Right renal cortex interstitium (tissue), 3 donors: ENCODE data around the gene CD46. TPM values are rescaled to one million over a fixed set of nuclear protein-coding genes. Genes with fewer than 3 reads are reported as not detected.
A peak's percentile ranks its signal among the peaks of the same experiment; 100 is the strongest.

Experiments
- DNase-seq, 3 donors: peaks; one replicate each; pipeline ENCODE4 v3.0.0-alpha.2; 2013; ENCODE audit warnings: low read depth in 3 of 3, low spot score in 2 of 3
- polyA plus RNA-seq, 3 donors: library from polyadenylated mRNA; unstranded; fragments of 120-200 nt; gene quantifications; one replicate each; pipeline ENCODE4 v1.2.1, GENCODE V29; 2013; ENCODE audit not compliant: insufficient read length in 3 of 3

CD46 gene
- polyA plus RNA-seq, 3 donors: 344 to 380 (median 359) TPM

- no peak for DNase-seq
Observed at GRCh38 chr1:207793327-207793726, 41.5 kb downstream of the CD46 start.

DNA sequence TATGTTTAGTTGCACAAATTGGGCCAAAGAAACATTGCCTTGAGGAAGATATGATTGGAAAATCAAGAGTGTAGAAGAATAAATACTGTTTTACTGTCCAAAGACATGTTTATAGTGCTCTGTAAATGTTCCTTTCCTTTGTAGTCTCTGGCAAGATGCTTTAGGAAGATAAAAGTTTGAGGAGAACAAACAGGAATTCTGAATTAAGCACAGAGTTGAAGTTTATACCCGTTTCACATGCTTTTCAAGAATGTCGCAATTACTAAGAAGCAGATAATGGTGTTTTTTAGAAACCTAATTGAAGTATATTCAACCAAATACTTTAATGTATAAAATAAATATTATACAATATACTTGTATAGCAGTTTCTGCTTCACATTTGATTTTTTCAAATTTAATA lies 43.0 kb downstream of the CD46 start:
- DNase-seq: no peak

GRCh38 chr1:207797229-207797973 lies 45.5 kb downstream of the CD46 start:
- peak; percentile 34 to 46 (median 40) for DNase-seq

- DNase-seq: no peak
Observed at GRCh38 chr1:207798847-207799246, 47.0 kb downstream of the CD46 start.

- no peak for DNase-seq
Observed at GRCh38 chr1:207799989-207800648, 48.3 kb downstream of the CD46 start.

- no peak for DNase-seq
Observed at GRCh38 chr1:207801819-207802218, 50.0 kb downstream of the CD46 start.

GRCh38 chr1:207803678-207804077 lies 51.8 kb downstream of the CD46 start:
- DNase-seq: no peak

- no peak for DNase-seq
Observed at GRCh38 chr1:207804721-207805468, 53.0 kb downstream of the CD46 start.

DNA sequence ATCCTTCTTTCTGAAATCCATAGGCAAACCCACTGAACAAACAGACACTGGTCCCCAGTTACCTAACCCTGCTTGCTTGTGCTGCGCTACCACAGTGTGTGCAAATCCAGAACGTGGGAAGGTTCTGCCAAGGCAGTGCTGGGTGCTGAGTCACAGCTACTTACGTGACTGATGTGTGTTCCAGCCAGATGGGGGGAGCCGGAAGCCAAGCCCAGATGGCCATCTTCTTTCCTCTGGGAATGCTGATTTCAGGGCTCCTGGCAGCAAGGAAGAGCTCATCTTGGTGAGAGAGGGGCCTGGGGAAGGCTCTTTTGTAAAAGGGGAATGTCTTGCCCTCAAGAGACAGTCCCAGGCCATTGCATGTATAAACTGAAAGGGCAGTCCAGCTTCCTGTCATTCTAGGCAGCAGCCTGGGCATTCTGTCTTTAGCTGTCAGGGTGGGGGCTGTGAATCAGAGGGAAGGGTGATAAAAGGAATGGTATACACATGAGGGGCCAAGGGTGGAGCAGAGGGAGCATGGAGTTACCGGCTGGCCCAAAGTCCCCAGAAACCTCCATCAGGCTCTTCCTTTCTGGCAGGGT lies 54.1 kb downstream of the CD46 start:
- no peak for DNase-seq

GRCh38 chr1:207806531-207807325 lies 54.9 kb downstream of the CD46 start:
- no peak for DNase-seq

DNA sequence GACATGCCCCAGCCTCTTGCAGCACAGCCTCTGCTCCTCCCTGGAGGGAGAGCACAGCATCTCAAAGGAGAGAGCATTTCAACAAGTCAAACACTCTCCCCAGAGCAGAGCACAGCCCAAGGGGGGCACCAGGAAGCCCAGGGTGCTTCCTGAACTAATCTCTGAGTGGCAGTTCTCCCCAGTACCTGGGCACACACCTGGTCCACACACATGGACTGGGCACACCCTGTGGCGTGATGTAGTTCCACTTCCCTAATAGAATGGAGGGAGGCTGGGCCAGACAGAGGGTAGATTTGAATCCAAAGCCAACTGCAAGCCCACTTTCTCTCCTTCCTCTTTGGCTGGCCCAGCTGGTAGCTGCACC lies 55.5 kb downstream of the CD46 start:
- no peak for DNase-seq

DNA sequence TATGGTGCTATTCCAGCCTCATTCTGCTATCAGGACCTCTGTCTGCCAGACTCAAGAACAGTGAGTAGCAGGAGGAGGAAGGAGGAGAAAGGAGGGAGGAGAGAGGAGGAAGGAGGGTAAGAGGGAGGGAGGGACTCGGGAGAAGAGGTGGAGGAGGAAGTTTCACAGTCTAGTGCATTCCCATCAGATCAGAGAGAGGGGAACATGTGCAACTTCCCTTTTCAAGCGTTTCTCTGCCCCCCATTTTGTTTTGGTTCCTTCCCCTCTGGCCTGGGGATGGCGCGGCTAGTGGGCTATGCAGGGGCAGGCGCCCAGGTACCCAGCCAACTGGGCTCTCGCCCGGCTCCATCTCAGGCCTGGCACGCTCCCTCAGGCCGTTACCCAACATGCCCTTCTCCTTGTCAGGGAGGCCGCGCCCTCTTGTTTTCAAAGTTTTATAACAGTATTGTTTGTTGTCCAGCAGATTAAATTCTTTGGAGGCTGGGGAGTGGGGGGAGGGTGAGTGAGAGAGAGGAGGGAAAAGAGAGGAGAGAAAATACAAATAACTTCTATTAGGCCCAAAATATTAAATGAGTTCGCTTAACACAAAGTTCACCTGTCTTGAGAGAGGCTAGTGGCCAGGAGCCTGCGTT lies 56.0 kb downstream of the CD46 start:
- no peak for DNase-seq

GRCh38 chr1:207808322-207808705 lies 56.5 kb downstream of the CD46 start:
- DNase-seq: no peak

DNA sequence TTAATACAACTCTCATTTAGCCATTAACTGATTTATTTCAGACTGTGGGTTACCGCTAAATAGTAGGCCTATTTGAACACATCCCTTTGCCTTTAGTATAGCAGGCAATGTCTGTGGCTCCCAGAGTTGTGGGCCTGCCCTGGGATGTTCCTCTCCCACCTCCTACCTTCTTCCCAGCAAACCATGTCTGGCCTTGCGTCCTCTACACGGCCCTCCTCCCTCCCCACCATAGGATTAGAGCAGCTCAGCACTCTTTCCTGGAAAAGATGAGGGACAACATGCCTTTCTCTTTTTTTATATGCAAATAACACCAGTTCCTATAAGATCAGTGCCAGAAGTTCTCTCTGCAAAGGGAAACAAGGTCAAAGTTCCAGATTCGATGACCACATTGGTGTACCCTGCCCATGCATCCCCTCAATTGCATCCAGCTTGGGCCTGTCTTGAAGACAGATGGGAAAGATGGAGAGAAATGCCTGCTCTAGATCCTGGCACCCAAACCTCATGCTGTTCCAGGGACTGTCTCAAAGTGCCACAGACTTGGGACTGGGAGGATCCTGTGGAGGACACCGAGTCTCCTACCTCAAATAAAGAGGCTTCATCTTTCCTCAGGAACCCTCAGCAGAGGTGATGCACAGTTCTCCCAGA lies 57.2 kb downstream of the CD46 start:
- no peak for DNase-seq

DNA sequence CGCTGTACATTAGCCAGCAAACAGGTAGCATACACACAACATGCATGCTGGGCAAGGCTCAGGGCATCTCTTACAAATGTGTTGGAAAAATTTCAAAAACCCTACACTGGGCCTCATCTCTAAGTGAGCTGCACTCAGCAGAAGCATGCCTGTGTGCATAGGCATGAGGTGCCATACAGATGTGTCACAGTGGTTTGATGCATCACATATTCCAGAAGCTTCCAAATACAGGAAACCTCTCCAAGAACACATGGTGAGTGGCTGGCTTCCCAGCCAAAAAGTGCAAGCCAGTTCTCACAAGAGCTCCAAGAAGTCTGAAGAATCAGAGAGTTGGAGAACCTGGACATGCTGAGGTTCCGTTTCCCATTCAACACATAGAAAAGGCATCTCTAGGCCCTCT lies 58.3 kb downstream of the CD46 start:
- DNase-seq: no peak

- DNase-seq: no peak
Observed at GRCh38 chr1:207810606-207811295, 58.9 kb downstream of the CD46 start.

DNA sequence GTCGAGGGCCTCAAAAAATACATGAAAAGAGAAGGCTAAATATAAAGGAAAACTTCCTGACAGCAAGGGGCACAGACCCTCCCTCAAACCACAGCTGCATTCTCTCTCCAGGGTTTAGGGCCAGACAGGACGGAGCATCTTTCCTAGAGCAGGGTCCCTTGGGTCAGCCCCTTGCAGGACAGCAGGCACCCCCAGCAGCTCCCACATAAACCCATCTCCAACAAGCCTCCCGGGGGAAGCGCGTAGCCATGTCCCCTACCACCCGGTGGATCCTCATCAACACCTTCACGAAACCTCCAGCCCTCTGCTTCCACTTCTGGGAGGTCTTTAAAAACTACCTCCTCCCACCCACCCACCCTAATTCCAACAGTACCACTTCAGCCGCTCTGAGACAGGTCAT lies 59.5 kb downstream of the CD46 start:
- DNase-seq: no peak

DNA sequence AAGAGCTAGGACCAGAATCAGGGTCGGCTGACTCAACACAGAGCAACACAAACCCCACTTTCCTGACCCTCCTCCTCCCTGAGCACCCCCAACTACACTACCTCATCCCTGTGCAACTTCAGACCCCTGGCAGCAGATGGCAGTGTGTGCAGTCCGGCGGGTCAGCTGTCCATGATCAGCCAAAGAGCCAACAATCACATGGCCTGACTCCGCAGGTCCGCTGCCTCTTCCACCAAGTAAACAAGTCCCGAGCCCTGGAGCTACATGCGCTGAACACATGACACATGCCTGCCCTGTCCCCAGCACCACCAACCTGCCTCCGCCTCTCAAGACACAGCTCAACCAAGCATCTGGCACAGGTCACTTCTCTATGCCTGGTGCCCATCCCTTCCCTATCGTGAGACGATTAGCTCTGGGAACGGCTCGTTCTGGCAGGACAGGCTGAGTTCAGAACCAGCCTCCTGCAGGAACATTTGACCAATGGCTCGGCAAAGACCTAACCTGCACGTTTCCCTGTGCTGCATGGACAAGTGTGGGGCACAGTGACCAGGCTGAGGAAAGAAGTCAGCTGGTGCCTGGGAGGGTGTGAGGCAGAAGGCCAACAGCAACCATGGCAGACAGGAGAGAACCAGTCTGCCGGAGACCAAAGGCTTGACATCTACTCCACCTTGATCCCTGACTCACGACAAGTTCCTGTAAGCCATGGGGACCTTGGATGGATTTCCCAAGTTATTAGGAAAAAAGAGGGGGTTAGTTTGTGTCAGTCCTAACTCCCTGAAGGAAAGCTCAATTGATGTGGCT lies 60.3 kb downstream of the CD46 start:
- DNase-seq: no peak
